ENCODE measurements around the gene DLK1.

Gene DLK1

GRCh38 chr14:100694579-100695422 is 31.9 kb upstream of the DLK1 start:
- DNase-seq: no peak

- DNase-seq: no peak
These were observed 31.3 kb upstream of the DLK1 start for GRCh38 chr14:100695423-100695738.

- no peak for DNase-seq
These were observed 30.7 kb upstream of the DLK1 start for GRCh38 chr14:100696008-100696407.

GRCh38 chr14:100696590-100696989 is 30.1 kb upstream of the DLK1 start:
- DNase-seq: no peak

GRCh38 chr14:100698066-100698465 is 28.6 kb upstream of the DLK1 start:
- DNase-seq: no peak

- no peak for DNase-seq
These were observed 27.8 kb upstream of the DLK1 start for GRCh38 chr14:100698666-100699448.

GRCh38 chr14:100701314-100701713 is 25.4 kb upstream of the DLK1 start:
- DNase-seq: no peak

GRCh38 chr14:100702590-100702989 is 24.1 kb upstream of the DLK1 start:
- no peak for DNase-seq

- DNase-seq: no peak
These were observed 23.1 kb upstream of the DLK1 start for GRCh38 chr14:100703386-100704220.

GRCh38 chr14:100706200-100706599 is 20.5 kb upstream of the DLK1 start:
- no peak for DNase-seq

GRCh38 chr14:100706860-100707259 is 19.8 kb upstream of the DLK1 start:
- DNase-seq: no peak

GRCh38 chr14:100708425-100709288 is 18.0 kb upstream of the DLK1 start:
- DNase-seq: no peak

- DNase-seq: no peak
These were observed 17.1 kb upstream of the DLK1 start for GRCh38 chr14:100709289-100710284.

- DNase-seq: no peak
These were observed 16.3 kb upstream of the DLK1 start for GRCh38 chr14:100710391-100710790.

- no peak for DNase-seq
These were observed 15.7 kb upstream of the DLK1 start for GRCh38 chr14:100710826-100711462.

GRCh38 chr14:100711493-100711892 is 15.2 kb upstream of the DLK1 start:
- DNase-seq: no peak

GRCh38 chr14:100712490-100712889 is 14.2 kb upstream of the DLK1 start:
- DNase-seq: no peak

GRCh38 chr14:100713705-100714104 is 13.0 kb upstream of the DLK1 start:
- no peak for DNase-seq

- no peak for DNase-seq
These were observed 12.3 kb upstream of the DLK1 start for GRCh38 chr14:100714258-100714892.

- DNase-seq: no peak
These were observed 11.4 kb upstream of the DLK1 start for GRCh38 chr14:100715332-100715731.
